Endothelial cell of coronary artery (primary cell): Measurements from ENCODE around the gene C2orf42. TPM values are rescaled to one million over a fixed set of nuclear protein-coding genes. Genes with fewer than 3 reads are reported as not detected.

Experiments used
- total RNA-seq: library from RNA; depleted of rRNA; stranded (reverse); fragments of >200 nt; gene quantifications from 2 replicates; pipeline ENCODE4 v1.2.3, GENCODE V29; 2014

Gene C2orf42
- 10.6 and 15.1 TPM in 2 replicates for total RNA-seq

DNA sequence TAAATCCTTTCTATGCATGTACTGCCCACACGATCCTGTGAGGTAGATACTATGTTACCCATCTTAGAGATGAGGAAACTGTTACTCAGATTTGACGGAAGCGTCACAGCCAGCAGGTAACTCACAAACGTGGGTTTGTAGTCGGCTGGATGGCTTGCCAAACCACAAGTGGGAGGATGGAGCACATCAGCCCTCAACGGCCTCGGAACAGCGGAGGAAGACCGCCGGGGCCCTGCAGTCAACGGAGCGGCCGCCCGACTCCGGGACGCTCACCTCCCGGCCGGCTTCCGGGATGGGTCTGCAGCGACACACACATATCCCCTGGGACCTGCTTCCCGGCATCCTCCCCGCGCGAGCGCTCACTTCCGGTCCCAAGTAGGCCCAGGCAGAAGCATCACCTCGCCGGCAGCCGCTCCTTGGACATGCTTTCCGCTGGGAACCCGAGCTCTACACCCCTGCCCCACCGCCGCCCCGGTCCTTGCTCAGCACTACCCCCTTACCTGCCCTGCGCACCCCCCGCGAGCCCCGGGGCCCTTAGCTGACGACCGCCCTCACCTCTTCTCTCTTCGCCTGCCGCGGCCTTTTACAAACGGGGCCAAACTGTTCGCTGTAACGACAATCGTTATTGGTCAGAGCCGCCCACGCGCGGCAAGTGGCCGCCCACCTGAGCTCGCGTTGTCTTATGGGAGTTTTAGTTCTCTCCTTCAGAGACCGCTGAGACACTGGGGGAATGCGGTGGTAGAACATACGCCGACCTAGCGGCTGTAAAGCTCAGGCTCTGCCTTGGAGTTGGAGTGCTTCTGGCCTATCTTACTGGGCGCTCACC is at the start of gene C2orf42:
TSS of gene C2orf42 (minus strand) at position 602 of the 826 bp plus-strand sequence. CDS start 9,034 bp downstream, outside the sequence.

Other genes starting within 250 kb of the C2orf42 start
- 0.09 TPM in 2 replicates for gene ASPRV1, start 229.4 kb downstream of the C2orf42 start, total RNA-seq
- 29.7 and 44.0 TPM in 2 replicates for gene PCBP1, start 103.5 kb downstream of the C2orf42 start, total RNA-seq
- 137 and 162 TPM in 2 replicates for gene TIA1, start 57.6 kb upstream of the C2orf42 start, total RNA-seq
- gene PCYOX1, start 67.1 kb upstream of the C2orf42 start, total RNA-seq, result 20.2 and 35.8 TPM in 2 replicates
- 204 and 279 TPM in 2 replicates for gene SNRPG, start 102.7 kb upstream of the C2orf42 start, total RNA-seq
- gene FAM136A, start 111.0 kb upstream of the C2orf42 start, total RNA-seq, result 23.3 and 36.4 TPM in 2 replicates